Dendritic cell treated with granulocyte-macrophage colony-stimulating factor and Interleukin-4, amounts not matched to agents 40 ng/mL and 50 ng/mL, for 4 days (primary cell): ENCODE measurements around the gene SMARCAD1.
"Not testable (repeated sequence)": the region's sequence is repeated elsewhere in the genome, so short reads cannot be mapped to it uniquely, and the experiment has no call there.

Experiments
- H3K27ac Mint-ChIP-seq: one replicate; pipeline ENCODE4 v1.8.0; 2022; ENCODE audit warnings: mild to moderate bottlenecking, mixed read lengths
- H3K27me3 Mint-ChIP-seq: one replicate; pipeline ENCODE4 v1.8.0; 2022; ENCODE audit warnings: mild to moderate bottlenecking, mixed read lengths
- H3K36me3 Mint-ChIP-seq: one replicate; pipeline ENCODE4 v1.8.0; 2022; ENCODE audit warnings: low read depth, mixed read lengths
- H3K4me1 Mint-ChIP-seq: one replicate; pipeline ENCODE4 v1.8.0; 2022; ENCODE audit warnings: low read depth, mixed read lengths
- H3K4me3 Mint-ChIP-seq: one replicate; pipeline ENCODE4 v1.8.0; 2022; ENCODE audit warnings: mild to moderate bottlenecking, moderate library complexity, mixed read lengths
- H3K9me3 Mint-ChIP-seq: one replicate; pipeline ENCODE4 v1.8.0; 2022; ENCODE audit warnings: mixed read lengths
- intact Hi-C: fragments of 100-400 bp; cut with micrococcal nuclease; formaldehyde crosslinking; loops from one replicate; pipeline ENCODE4 v1.15.0; 2022

Gene SMARCAD1

DNA sequence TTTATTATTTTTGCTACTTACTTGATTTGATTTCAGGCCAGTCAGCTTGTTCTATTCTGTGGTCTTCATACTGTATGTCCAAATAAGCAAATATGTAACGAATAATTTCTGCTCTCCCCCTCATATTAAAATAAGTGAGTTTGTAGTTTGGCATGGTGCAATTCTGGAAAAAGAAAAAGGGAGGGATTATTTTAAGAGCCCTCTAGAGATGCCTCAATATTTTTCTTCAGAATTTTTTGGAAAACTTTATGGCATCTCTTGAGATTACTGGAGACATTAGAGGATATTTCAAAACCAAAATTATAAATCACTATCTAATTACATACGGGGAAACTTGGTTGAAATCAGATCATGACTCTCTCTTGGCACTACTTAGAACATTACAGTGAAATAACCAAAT lies 126.8 kb downstream of the SMARCAD1 start:
- no peaks in the 10 kb centered on the region for H3K4me1 Mint-ChIP-seq
- no peaks in the 10 kb centered on the region for H3K9me3 Mint-ChIP-seq
- H3K27me3 Mint-ChIP-seq = no peaks in the 10 kb centered on the region
- intact Hi-C loops = loop anchor here (2.0 kb wide), 1 partner anchor 56 kb away; no protein-coding TSS in a partner anchor
- no peak overlapping the region for H3K4me3 Mint-ChIP-seq
- no peaks in the 10 kb centered on the region for H3K36me3 Mint-ChIP-seq
- H3K27ac Mint-ChIP-seq = no peak overlapping the region

DNA sequence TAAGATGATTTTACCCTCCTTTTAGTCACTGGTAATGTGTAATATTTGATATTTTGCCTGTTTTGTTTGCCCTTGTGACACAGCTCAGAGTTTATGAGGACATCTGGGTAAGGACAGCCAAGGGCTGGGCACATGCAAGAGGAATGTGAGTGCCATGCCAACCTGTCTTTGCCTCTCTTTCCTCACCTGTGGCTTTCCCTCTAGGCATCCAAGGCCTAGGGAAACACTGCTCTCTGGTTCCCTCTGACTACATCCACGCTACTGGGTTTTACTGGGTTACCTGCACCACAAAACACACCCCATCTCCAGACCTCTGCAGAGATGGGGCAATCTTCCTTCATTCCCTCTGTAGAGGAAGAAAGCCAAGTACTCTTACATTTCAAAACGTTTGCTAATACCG lies 127.3 kb downstream of the SMARCAD1 start:
- Mint-ChIP-seq H3K4me1 (no peaks in the 10 kb centered on the region), H3K27ac (no peak overlapping the region), H3K27me3 (no peaks in the 10 kb centered on the region), H3K4me3 (no peak overlapping the region), H3K9me3 (no peaks in the 10 kb centered on the region), H3K36me3 (no peaks in the 10 kb centered on the region)
- intact Hi-C loops = loop anchor here (2.0 kb wide), 1 partner anchor 56 kb away; no protein-coding TSS in a partner anchor

DNA sequence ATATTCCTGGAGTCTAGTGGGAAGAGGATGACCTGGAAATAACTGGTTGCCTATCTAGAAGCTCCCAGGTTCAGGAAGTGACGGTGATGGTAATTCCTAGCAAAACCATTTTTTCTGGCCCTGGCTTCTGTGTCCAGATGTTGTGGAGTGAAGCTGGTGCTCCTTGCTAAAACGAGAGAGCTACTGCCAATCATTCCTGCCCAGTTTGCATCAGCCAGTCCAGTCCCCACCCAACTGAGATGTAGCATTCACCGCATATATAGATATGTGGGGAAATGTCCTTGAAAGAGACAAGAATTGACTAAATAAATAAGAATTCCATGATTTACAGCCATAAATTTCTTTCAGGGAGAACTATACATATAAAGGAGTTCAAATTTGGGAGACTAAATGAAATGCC lies 128.6 kb downstream of the SMARCAD1 start:
- Mint-ChIP-seq H3K27me3 (no peaks in the 10 kb centered on the region), H3K4me1 (no peaks in the 10 kb centered on the region), H3K9me3 (no peaks in the 10 kb centered on the region), H3K36me3 (no peaks in the 10 kb centered on the region), H3K4me3 (no peak overlapping the region), H3K27ac (no peak overlapping the region)
- intact Hi-C loops = no loop called here

DNA sequence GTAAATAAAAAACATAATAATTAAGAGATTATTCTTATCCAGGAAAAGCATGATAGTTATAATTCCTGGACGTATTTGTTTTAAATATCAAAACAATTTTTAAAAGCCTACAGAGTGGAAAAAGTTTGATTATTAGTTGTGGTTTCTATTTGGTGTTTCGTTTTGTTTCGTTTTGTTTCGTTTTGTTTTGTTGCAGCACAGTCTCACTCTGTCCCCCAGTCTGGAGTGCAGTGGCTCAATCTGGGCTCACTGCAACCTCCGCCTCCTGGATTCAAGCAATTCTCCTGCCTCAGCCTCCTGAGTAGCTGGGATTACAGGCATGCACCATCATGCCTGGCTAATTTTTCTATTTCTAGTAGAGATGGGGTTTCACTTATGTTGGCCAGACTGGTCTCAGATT lies 129.1 kb downstream of the SMARCAD1 start:
- intact Hi-C loops, H3K27ac Mint-ChIP-seq, H3K9me3 Mint-ChIP-seq, H3K4me3 Mint-ChIP-seq, H3K36me3 Mint-ChIP-seq, H3K27me3 Mint-ChIP-seq, H3K4me1 Mint-ChIP-seq: not testable (repeated sequence)

DNA sequence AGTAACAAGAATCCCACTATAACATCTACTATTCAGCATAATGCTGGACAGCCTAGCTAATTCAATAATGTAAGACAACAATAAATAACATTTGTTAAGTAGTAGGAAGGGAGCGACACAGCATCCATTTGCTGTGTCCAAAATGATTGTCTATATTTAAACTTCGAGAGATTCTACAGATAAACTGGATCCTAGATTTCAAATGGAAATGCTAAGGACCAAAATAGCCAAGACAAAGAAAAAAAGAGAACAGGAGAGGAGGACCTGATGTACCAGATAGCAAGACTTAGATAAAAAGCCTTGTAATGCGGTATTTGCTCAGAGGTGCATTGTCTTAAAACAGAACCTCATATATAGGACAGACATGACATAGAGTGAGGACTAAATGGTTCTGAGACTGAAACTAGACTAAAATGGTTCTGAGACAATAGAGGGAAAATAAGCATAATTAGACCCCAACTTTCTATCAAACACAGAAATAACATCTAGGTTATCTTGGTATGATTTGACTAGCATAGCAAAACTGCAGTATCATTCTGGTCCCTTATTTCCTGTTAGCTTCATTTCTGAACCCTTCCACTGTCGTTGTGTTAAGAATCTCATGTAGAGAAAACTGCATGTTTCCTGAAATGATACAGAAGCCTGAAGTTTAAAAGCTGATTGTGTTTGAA lies 131.2 kb downstream of the SMARCAD1 start:
- intact Hi-C loops = no loop called here
- Mint-ChIP-seq H3K36me3 (no peaks in the 10 kb centered on the region), H3K4me3 (no peak overlapping the region), H3K9me3 (no peaks in the 10 kb centered on the region), H3K4me1 (peaks cover 9% of the 10 kb centered on the region), H3K27me3 (no peaks in the 10 kb centered on the region), H3K27ac (no peak overlapping the region)

DNA sequence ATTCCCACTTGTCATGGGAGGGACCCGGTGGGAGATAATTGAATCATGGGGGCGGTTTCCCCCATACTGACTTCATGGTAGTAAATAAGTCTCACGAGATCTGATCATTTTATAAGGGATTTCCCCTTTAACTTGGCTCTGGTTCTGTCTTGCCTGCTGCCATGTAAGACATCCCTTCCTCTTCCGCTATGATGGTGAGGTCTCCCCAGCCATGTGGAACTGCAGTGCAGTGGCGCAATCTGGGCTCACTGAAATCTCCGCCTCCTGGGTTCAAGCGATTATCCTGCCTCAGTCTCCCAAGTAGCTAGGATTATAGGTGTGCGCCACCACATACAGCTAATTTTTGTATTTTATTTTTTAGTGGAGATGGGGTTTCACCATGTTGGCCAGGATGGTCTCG lies 132.1 kb downstream of the SMARCAD1 start:
- Mint-ChIP-seq H3K27me3 (no peaks in the 10 kb centered on the region), H3K27ac (no peak overlapping the region), H3K36me3 (no peaks in the 10 kb centered on the region), H3K9me3 (no peaks in the 10 kb centered on the region), H3K4me1 (peaks cover 16% of the 10 kb centered on the region), H3K4me3 (no peak overlapping the region)
- intact Hi-C loops = no loop called here
